Activated naive CD4-positive, alpha-beta T cell treated with anti-CD3 and anti-CD28 coated beads, Interleukin-2, amount 10 ng/mL, durations not matched to agents 7 days and 5 days (primary cell): ENCODE results near the gene GUSB.

Experiments
- CTCF ChIA-PET: fragments of 350-600 bp; sonication (Branson Sonifier 250); formaldehyde crosslinking; loops from one replicate; lab custom pipeline; 2021; ENCODE audit warnings: antibody characterized with exemption; lab: Charles Lee
- DNase-seq: peaks from one replicate; pipeline ENCODE4 v3.0.0-alpha.2; 2020
- H3K27ac Mint-ChIP-seq: one replicate; pipeline ENCODE4 v1.8.0; 2021; ENCODE audit warnings: mild to moderate bottlenecking, moderate library complexity, mixed read lengths
- H3K27me3 Mint-ChIP-seq: one replicate; pipeline ENCODE4 v1.8.0; 2021; ENCODE audit warnings: mild to moderate bottlenecking, mixed read lengths
- H3K36me3 Mint-ChIP-seq: one replicate; pipeline ENCODE4 v1.8.0; 2021; ENCODE audit warnings: mixed read lengths
- H3K4me1 Mint-ChIP-seq: one replicate; pipeline ENCODE4 v1.8.0; 2021; ENCODE audit warnings: mixed read lengths
- H3K4me3 Mint-ChIP-seq: one replicate; pipeline ENCODE4 v1.8.0; 2021; ENCODE audit warnings: mild to moderate bottlenecking, moderate library complexity, mixed read lengths
- H3K9me3 Mint-ChIP-seq: one replicate; pipeline ENCODE4 v1.8.0; 2021; ENCODE audit warnings: mixed read lengths

GUSB gene

DNA sequence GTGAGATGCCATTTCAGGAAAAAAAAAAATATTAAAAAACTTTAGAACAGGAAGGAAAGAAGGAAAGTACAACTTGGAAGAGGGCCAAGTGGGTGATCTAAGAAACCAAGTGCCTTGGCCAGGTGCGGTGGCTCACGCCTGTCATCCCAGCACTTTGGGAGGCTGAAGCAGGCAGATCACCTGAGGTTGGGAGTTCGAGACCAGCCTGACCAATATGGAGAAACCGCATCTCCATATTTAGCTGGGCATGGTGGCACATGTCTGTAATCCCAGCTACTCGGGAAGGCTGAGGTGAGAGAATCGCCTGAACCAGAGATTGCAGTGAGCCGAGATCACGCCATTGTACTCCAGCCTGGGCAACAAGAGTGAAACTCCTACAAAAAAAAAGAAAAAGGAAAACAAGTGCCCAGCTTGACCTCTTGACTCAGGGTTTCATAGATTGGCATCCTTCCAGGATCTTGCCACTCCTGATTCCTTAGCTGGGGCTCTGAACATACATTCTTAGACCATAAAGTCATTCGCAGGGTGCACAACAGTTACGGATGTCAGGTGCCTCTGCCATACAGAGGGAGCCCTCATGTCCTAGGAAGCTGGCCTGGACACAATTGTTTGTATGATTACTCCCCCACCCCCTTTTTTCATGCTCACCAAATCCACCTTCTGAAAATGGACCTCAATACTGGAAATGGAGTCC lies 2.1 kb upstream of the GUSB start:
- H3K4me3 Mint-ChIP-seq, result no peak overlapping the region
- H3K27ac Mint-ChIP-seq, result no peak overlapping the region
- H3K9me3 Mint-ChIP-seq, result no peaks in the 10 kb centered on the region
- CTCF ChIA-PET, result no interaction called here
- H3K36me3 Mint-ChIP-seq, result peaks cover 12% of the 10 kb centered on the region
- no peaks in the 10 kb centered on the region for H3K27me3 Mint-ChIP-seq
- no peak for DNase-seq
- peaks cover 18% of the 10 kb centered on the region for H3K4me1 Mint-ChIP-seq

DNA sequence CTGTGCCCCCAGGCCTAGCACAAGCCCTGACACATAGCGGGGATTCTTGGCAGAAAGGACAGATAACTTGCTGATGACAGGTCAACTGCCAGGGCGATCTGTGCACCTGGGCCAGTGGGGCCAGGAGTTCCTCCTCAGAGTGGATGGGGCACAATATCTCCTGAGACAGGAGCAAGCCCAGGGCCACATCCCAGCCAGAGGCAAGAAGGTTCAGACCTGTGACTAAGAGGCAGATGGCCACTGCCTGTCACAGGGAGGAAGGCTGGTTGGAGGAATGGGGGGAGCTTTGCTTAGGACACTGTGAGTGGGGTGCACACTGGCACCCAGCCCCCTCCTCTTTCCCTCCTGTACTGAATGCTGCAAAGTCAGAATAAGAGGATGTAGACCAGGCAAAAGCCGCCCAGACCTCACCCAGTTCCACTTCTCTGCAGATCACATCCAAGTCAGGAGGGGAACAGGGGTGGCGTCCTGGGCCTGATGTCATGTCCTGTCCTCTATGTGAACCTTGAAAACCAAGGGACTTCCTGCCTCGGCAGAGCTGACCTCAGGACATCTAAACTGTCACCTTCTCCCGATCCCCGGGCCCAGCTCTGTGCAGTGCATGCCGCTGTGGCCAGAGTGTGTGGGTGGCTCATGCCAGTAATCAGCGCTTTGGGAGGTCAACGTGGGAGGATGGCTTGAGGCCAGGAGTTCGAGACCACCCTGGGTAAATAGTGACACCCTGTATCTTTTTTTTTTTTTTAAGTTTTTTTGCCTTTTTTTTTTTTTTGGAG lies 1.3 kb downstream of the GUSB start:
- peaks cover 20% of the 10 kb centered on the region for H3K4me1 Mint-ChIP-seq
- H3K4me3 Mint-ChIP-seq, result peak overlapping the region; percentile 90
- no peaks in the 10 kb centered on the region for H3K9me3 Mint-ChIP-seq
- H3K27me3 Mint-ChIP-seq, result no peaks in the 10 kb centered on the region
- H3K36me3 Mint-ChIP-seq, result peaks cover 17% of the 10 kb centered on the region
- H3K27ac Mint-ChIP-seq, result peak overlapping the region; percentile 96
- DNase-seq, result peak; percentile 80
- CTCF ChIA-PET, result interaction anchor here (0.7 kb wide), 1 partner anchor 153 kb away, joined by 3 read pairs; no protein-coding TSS in a partner anchor

DNA sequence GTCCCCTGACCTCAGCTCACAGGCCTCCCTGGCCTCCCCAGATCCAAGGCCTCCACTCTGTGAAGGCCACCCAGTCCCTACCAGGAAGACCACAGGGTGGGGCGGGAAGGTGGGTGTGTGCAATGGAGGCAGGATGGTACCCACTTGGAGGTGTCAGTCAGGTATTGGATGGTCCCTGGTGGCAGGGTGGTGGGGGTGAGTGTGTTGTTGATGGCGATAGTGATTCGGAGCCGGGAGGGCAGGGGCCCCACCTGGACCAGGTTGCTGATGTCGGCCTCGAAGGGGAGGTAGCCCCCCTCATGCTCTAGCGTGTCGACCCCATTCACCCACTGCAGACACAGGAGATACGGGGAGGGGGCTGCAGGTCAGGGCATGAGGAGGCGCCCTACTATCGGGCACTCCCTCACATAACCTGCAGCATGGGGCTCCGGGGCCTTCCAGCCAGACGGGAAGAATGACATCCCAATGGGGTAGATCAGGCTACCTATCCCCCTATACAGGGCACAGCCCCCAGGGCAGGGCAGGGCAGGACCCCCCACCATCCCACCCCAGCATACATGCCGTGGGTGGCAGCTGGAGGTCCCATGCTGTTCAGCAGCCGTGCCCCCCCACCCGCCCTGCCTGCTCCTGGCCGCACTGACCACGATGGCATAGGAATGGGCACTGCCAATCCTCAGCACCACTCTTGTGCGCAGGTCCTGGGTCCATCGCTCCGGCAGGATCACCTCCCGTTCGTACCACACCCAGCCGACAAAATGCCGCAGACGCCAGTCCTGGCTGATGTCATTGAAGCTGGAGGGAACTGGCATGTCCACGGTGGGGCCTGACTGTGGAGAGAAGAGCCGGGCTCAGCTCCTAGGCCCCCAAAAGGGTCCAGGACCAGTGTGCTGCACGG lies 2.2 kb downstream of the GUSB start:
- Mint-ChIP-seq H3K4me1 (peaks cover 20% of the 10 kb centered on the region), H3K27ac (peak overlapping the region; percentile 96), H3K27me3 (no peaks in the 10 kb centered on the region), H3K36me3 (peaks cover 17% of the 10 kb centered on the region), H3K4me3 (peak overlapping the region; percentile 90), H3K9me3 (no peaks in the 10 kb centered on the region)
- DNase-seq, result no peak
- CTCF ChIA-PET, result no interaction called here

DNA sequence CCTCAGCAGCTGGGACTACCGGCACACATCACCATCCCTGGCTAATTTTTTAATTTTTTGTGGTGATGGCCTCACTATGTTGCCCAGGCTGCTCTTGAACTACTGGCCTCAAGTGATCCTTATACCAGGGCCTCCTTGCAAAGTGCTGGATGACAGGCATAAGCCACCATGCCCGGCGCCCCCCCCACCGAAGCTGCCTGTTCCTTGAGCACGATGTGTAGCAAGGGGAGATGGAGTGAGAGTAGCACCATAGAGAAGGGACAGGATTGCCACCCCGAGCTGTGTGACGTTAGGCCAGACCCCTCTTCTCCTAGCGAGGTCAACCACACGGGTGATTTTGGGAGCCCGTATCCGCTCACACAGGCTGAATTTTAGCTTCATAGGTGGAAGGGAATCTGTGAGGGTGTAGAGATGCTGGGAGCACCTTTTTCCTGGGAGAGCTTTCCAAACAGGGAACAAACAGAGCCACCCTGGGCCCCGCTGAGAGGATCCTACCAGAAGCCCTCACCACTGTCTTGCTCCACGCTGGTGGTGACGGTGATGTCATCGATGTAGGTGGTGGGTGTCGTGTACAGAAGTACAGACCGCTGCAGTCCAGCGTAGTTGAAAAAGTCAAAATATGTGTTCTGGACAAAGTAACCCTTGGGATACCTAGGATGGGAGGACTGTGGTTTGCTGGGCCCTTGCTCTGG lies 3.0 kb downstream of the GUSB start:
- H3K27me3 Mint-ChIP-seq, result no peaks in the 10 kb centered on the region
- H3K36me3 Mint-ChIP-seq, result peaks cover 19% of the 10 kb centered on the region
- no peak for DNase-seq
- peak overlapping the region; percentile 10 for H3K4me3 Mint-ChIP-seq
- peaks cover 20% of the 10 kb centered on the region for H3K4me1 Mint-ChIP-seq
- H3K27ac Mint-ChIP-seq, result peak overlapping the region; percentile 19
- CTCF ChIA-PET, result no interaction called here
- H3K9me3 Mint-ChIP-seq, result no peaks in the 10 kb centered on the region

DNA sequence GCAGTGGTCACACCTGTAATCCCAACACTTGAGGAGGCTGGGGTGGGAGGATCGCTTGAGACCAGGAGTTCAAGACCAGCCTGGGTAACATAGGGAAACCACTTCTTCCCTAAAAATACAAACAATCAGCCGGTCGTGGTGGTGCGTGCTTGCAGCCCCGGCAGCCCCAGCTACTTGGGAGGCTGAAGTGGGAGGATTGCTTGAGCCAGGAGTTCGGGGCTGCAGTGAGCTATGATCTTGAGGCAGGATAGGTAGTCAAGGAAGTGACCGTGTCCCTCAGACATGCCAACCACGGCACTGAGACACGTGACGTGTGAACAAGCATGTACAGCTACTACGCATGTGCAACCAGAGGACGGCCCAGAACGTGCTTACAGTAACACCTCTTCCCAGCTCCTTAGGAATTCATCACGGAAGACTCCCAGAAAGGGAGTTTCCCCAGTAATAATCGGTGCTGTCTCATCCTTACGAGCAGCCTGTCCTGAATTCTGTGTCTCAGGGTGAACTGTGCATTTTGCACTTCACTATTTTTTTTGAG lies 5.3 kb downstream of the GUSB start:
- no peak for DNase-seq
- no peaks in the 10 kb centered on the region for H3K27me3 Mint-ChIP-seq
- peaks cover 33% of the 10 kb centered on the region for H3K36me3 Mint-ChIP-seq
- H3K4me1 Mint-ChIP-seq, result peaks cover 18% of the 10 kb centered on the region
- H3K4me3 Mint-ChIP-seq, result no peak overlapping the region
- CTCF ChIA-PET, result no interaction called here
- no peaks in the 10 kb centered on the region for H3K9me3 Mint-ChIP-seq
- no peak overlapping the region for H3K27ac Mint-ChIP-seq

GRCh38 chr7:65975814-65976445 lies 6.1 kb downstream of the GUSB start:
- Mint-ChIP-seq H3K4me3 (no peak overlapping the region), H3K9me3 (no peaks in the 10 kb centered on the region), H3K36me3 (peaks cover 36% of the 10 kb centered on the region), H3K27me3 (no peaks in the 10 kb centered on the region), H3K4me1 (peaks cover 16% of the 10 kb centered on the region), H3K27ac (no peak overlapping the region)
- DNase-seq, result no peak
- CTCF ChIA-PET, result no interaction called here

- CTCF ChIA-PET, result no interaction called here
- peaks cover 8% of the 10 kb centered on the region for H3K4me1 Mint-ChIP-seq
- H3K4me3 Mint-ChIP-seq, result no peak overlapping the region
- peaks cover 37% of the 10 kb centered on the region for H3K36me3 Mint-ChIP-seq
- no peak overlapping the region for H3K27ac Mint-ChIP-seq
- no peaks in the 10 kb centered on the region for H3K9me3 Mint-ChIP-seq
- DNase-seq, result no peak
- no peaks in the 10 kb centered on the region for H3K27me3 Mint-ChIP-seq
These were observed 7.1 kb downstream of the GUSB start for GRCh38 chr7:65974876-65975275.

GRCh38 chr7:65974191-65974801 lies 7.7 kb downstream of the GUSB start:
- no peak overlapping the region for H3K4me3 Mint-ChIP-seq
- peaks cover 3% of the 10 kb centered on the region for H3K4me1 Mint-ChIP-seq
- H3K27ac Mint-ChIP-seq, result no peak overlapping the region
- H3K27me3 Mint-ChIP-seq, result no peaks in the 10 kb centered on the region
- DNase-seq, result no peak
- no peaks in the 10 kb centered on the region for H3K9me3 Mint-ChIP-seq
- H3K36me3 Mint-ChIP-seq, result peaks cover 39% of the 10 kb centered on the region
- CTCF ChIA-PET, result no interaction called here

DNA sequence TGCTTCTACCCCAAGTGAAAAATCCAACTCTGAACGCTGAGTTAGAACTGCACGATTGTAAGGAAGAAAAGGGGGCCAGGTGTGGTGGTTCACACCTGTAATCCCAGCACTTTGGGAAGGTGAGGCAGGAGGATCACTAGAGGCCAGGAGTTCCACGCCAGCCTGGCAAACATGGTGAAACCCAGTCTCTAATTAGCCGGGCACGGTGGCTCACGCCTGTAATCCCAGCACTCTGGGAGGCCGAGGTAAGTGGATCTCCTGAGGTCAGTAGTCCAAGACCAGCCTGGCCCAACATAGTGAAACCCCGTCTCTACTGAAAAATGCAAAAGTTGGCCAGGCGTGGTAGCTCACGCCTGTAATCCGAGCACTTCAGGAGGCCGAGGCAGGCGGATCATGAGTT lies 9.0 kb downstream of the GUSB start:
- no peaks in the 10 kb centered on the region for H3K9me3 Mint-ChIP-seq
- no peak overlapping the region for H3K4me3 Mint-ChIP-seq
- CTCF ChIA-PET, result no interaction called here
- no peak overlapping the region for H3K27ac Mint-ChIP-seq
- H3K27me3 Mint-ChIP-seq, result no peaks in the 10 kb centered on the region
- H3K36me3 Mint-ChIP-seq, result peaks cover 36% of the 10 kb centered on the region
- DNase-seq, result no peak
- H3K4me1 Mint-ChIP-seq, result no peaks in the 10 kb centered on the region

- H3K36me3 Mint-ChIP-seq, result peaks cover 51% of the 10 kb centered on the region
- H3K4me1 Mint-ChIP-seq, result no peaks in the 10 kb centered on the region
- H3K27me3 Mint-ChIP-seq, result no peaks in the 10 kb centered on the region
- no peak overlapping the region for H3K4me3 Mint-ChIP-seq
- CTCF ChIA-PET, result no interaction called here
- H3K9me3 Mint-ChIP-seq, result no peaks in the 10 kb centered on the region
- no peak overlapping the region for H3K27ac Mint-ChIP-seq
- no peak for DNase-seq
These were observed 11.0 kb downstream of the GUSB start for GRCh38 chr7:65971021-65971420.

- no peak overlapping the region for H3K27ac Mint-ChIP-seq
These were observed 13.5 kb downstream of the GUSB start for GRCh38 chr7:65968256-65969185.

GRCh38 chr7:65967361-65968155 lies 14.5 kb downstream of the GUSB start:
- H3K36me3 Mint-ChIP-seq, result peaks cover 61% of the 10 kb centered on the region
- no peak for DNase-seq
- CTCF ChIA-PET, result no interaction called here
- H3K27ac Mint-ChIP-seq, result no peak overlapping the region
- no peak overlapping the region for H3K4me3 Mint-ChIP-seq
- no peaks in the 10 kb centered on the region for H3K27me3 Mint-ChIP-seq
- no peaks in the 10 kb centered on the region for H3K4me1 Mint-ChIP-seq
- H3K9me3 Mint-ChIP-seq, result no peaks in the 10 kb centered on the region

More at GRCh38 chr7:65968256-65969185, 13.5 kb downstream of the GUSB start:
- Mint-ChIP-seq H3K9me3 (no peaks in the 10 kb centered on the region), H3K4me1 (no peaks in the 10 kb centered on the region), H3K27me3 (no peaks in the 10 kb centered on the region), H3K36me3 (peaks cover 61% of the 10 kb centered on the region), H3K4me3 (no peak overlapping the region)
- CTCF ChIA-PET, result no interaction called here
- DNase-seq, result no peak
